IPS DF 4.7 (cell line): Measurements from ENCODE around the gene MAN2B2.
"Not testable (repeated sequence)": the region's sequence is repeated elsewhere in the genome, so short reads cannot be mapped to it uniquely, and the experiment has no call there.

Experiments
- DNase-seq: peaks from one replicate; pipeline ENCODE4 v3.0.0-alpha.2; 2013; ENCODE audit warnings: low spot score; ENCODE audit errors: extremely low read depth

Gene MAN2B2

DNA sequence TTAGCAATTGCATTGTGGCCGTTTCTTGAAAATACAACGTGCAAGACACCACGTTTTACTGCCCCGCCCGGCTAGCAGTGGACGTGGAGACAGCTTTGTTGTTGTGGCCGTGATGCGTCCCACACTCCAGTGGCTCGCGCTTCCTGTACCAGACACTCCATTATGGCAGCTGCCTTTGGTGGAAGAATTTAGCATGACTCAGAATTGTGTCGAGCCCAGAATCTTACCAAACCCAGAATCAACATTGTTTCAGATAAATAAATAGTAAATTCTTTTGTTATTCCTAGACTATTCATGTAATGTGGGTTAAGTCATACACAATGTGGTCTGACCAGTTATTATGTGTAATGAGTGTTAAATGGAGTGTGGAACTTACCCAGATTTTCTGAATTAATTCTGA lies 93.4 kb downstream of the MAN2B2 start:
- no peak for DNase-seq

DNA sequence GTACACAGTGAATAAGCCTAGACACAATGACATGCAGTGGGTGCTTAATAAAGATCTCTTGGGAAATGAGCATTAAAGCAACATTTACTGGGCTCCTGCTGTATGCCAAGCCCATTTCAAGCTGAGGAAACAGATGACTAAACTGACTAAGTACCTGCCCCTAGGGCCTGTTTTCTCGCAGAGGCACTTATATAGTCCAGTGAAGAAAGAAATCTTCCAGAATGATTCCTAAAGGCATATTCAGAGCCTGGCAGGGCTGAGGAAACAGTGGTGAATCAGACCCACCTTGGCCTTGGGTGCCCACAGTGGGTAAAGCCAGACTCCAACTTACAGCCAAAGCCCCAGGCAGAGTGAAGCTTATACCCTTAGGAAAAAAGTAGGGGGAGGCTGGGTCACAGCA lies 96.7 kb downstream of the MAN2B2 start:
- DNase-seq, result no peak

DNA sequence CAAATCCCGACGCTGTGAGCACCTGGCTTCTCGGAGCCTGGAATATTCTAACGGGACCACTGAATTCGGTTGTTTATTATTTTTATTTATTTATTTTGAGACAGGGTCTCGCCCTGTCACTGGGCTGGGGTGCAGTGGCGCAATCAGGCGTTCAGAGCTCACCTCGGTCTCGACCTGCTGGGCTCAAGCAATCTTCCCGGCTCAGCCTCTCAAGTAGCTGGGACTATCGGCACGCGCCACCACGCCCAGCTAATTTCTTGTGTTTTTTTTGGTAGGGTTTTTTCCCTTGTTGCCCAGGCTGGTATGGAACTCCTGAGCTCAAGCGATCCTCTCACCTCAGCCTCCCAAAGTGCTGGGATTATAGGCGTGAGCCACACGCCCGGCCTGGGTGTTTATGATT lies 97.1 kb downstream of the MAN2B2 start:
- no peak for DNase-seq

DNA sequence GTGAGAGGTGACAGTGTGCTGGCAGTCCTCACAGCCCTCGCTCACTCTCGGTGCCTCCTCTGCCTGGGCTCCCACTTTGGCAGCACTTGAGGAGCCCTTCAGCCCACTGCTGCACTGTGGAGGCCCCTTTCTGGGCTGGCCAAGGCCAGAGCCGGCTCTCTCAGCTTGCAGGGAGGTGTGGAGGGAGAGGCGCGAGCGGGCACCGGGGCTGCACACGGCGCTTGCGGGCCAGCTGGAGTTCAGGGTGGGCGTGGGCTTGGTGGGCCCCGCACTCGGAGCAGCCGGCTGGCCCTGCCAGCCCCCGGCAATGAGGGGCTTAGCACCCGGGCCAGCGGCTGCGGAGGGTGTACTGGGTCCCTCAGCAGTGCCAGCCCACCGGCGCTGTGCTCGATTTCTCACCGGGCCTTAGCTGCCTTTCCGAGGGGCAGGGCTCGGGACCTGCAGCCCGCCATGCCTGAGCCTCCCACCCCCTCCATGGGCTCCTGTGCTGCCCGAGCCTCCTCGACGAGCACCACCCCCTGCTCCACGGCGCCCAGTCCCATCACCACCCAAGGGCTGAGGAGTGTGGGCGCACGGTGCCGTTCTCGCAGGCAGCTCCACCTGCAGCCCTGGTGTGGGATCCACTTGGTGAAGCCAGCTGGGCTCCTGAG lies 97.7 kb downstream of the MAN2B2 start:
- DNase-seq, result not testable (repeated sequence)
